HG03571 (cell line): ENCODE data around the gene JPT2.
"Not testable (repeated sequence)": the region's sequence is repeated elsewhere in the genome, so short reads cannot be mapped to it uniquely, and the experiment has no call there.

Experiments used
- ATAC-seq: cut with Tn5 transposase; IDR thresholded peaks from one replicate; pipeline ENCODE4 v1.9.1; 2021; ENCODE audit not compliant: unreplicated experiment

The JPT2 gene

GRCh38 chr16:1705688-1706385, 27.8 kb downstream of the JPT2 start, which contains the start of gene MAPK8IP3:
Gene MAPK8IP3, plus strand, starts transcription at chr16:1706195. Its CDS starts 145 bp downstream, at chr16:1706340.
- peak; percentile 73 for ATAC-seq

GRCh38 chr16:1706386-1707192, 28.5 kb downstream of the JPT2 start:
- ATAC-seq, result peak; percentile 18

DNA sequence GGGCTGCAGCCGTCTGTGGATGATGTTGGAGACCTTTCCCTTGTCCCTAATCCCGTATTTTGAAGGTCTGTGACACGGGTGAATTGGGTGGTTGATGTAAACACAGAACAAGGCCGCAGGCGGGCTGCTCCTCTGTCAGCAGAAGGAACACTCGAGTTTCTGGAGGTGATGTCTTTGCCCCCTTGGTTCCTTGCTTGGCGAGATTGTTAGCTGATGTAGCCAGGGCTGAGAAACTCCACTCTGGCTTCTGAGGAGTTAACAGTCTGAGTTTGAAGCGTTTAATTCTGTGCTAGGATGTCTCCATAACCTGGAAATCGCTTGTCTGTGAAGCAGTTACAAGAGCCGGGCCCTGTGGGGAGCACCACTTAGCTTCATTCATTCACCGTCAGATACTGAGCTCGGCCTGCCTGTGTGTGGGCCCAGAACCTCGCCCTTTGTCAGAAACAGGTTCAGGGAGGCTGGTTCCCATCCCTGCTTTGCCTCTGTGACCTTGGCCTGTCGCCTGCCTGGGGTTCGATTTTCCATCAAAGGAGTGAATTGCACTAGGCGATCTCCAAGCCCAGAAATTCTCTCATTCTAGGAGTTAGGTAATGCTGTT, 29.2 kb downstream of the JPT2 start:
- ATAC-seq, result no peak

GRCh38 chr16:1708083-1708767, 30.1 kb downstream of the JPT2 start:
- ATAC-seq, result no peak

DNA sequence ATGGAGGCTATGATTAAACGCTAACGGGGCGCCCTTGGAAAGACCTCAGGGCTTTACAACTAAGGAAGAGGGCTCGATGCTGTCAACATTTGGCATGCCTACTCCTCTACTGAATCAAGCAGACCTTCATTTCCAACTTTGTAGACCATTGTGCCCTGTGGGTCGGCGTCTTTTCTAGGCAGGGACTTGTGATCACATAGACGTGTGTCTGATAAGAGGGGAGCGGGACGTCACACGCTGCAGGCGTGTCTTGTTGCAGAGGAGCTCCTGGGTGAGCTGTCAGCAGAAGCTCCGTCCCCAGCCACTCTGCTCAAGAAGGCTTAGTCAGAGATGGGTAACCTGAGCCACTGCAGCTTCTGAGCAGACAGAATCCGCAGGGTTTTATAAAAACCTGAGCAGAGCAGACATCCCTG, 30.7 kb downstream of the JPT2 start:
- no peak for ATAC-seq

DNA sequence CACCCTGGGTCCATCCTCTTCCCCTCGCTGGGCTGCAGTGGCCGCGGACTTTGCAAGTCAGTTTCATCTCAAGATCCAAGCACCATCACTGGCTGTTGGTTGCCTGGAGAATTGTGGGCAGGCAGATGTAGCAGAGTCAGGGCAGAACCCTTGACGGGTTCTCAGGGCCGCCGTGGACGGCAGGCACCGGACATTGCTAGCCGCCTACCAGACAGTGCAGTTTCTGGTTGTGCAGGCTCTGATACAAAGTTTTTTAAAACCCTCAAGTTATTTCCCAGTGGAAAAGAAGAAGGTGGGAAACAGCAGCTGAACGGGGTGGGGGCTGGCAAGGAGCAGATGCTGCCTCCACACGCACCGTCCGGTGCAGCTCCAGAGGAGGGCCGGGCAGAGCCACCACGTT, 31.3 kb downstream of the JPT2 start:
- no peak for ATAC-seq

GRCh38 chr16:1710811-1711507, 32.9 kb downstream of the JPT2 start:
- ATAC-seq, result no peak

GRCh38 chr16:1712791-1713261, 34.7 kb downstream of the JPT2 start:
- ATAC-seq, result no peak

GRCh38 chr16:1713331-1713730, 35.3 kb downstream of the JPT2 start:
- no peak for ATAC-seq

DNA sequence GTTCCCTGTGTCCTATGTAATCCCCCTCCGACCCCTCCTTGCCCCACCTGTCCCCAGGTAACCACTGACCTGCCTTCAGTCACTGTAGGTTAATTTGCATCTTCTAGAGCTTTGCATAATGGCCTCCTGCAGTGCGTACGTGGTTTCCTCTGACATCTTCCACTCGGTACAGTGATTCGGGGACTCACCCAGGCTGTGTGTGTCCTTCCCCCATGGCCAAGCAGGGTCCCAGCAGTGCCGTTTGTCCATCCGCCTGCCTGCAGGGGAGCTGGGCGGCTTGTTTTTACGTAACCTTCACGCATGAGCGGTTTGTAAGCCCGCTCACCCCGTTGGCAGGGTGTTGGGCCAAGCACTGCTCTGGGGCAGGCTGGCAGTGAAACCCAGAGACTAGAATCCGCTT, 35.9 kb downstream of the JPT2 start:
- ATAC-seq, result no peak

- no peak for ATAC-seq
Measured at GRCh38 chr16:1715220-1715619, 37.1 kb downstream of the JPT2 start.

GRCh38 chr16:1718236-1718635, 40.2 kb downstream of the JPT2 start:
- not testable (repeated sequence) for ATAC-seq

DNA sequence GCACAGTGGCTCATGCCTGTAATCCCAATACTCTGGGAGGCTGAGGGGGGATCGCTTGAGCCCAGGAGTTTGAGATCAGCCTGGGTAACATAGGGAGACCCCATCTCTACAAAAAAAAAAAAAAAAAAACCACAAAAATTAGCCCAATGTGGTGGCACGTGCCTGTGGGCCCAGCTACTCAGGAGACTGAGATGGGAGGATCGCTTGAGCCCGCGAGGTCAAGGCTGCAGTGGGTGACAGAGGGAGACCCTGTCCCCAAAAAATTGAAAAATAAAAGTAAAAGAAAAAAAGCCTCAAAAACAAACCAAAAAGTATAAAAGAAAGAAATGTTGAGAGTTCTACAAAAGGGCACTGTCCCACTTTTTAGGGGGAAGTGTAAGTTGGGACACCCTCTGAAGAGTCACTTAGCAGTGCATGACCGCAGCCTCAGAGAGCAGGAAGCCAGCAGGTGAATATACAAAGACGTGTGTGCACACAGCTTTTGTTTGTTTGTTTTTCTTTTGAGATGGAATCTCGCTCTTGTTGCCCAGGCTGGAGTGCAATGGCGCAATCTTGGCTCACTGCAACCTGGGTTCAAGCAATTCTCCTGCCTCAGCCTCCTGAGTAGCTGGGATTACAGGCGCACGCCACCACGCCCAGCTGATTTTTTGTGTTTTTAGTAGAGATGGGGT, 41.6 kb downstream of the JPT2 start:
- not testable (repeated sequence) for ATAC-seq

DNA sequence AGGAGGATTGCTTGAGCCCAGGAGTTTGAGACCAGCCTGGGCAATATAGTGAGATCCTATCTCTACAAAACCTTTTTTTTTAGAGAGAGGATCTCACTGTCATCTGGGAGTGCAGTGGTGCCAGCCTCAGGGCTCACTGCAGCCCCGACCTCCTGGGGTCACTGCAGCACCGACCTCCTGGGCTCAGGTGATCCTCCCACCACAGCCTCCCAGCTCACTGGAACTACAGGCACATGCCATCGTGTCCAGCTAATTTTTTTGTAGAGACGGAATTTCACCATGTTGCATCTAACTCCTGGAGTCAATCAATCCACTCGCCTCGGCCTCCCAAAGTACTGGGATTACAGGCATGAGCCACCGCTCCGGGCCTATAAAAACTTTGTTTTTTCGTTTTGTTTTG, 43.3 kb downstream of the JPT2 start:
- ATAC-seq, result no peak

DNA sequence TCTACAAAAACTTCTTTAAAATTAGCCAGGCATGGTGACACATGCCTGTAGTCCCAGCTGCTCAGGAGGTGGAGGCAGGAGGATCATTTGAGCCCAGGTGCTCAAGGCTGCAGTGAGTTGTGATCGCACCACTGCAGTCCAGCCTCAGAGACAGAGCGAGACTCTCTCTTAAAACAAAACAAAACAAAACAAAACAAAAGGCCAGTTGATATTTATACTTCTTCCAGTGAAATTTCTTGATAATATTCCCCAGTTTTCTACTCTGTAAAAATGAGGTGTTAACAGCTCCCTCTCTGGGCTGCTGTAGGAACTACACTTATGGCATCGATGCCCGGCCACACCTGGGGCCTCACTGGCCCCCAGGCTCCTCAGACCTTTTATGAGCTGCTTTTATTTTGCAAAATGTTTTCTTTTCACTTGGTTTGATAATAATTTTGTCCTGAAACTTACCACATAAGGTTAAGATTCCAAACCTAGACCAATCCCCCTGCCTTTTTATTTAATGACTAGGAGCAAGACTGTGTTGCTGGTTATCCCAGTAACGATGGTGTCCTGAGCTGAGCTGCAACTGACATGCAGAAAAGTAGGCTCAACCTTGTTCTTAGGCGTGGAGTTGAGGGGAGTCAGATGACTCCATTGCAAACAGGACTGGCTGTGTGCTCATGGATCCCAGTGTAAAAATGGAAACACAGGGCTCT, 45.5 kb downstream of the JPT2 start:
- ATAC-seq, result no peak

- no peak for ATAC-seq
Measured at GRCh38 chr16:1724491-1724890, 46.4 kb downstream of the JPT2 start.

- ATAC-seq, result no peak
Measured at GRCh38 chr16:1726661-1727502, 48.8 kb downstream of the JPT2 start.
